GM18526 (cell line): Measurements from ENCODE around the gene EXOC4.

Experiments used
- POLR2A ChIP-seq: IDR thresholded peaks from 3 replicates; pipeline ENCODE4 v1.6.1; 2011; ENCODE audit not compliant: insufficient read length; ENCODE audit errors: extremely low read depth

The EXOC4 gene

GRCh38 chr7:133940368-133940767 lies 687.5 kb downstream of the EXOC4 start:
- no peak for TF ChIP-seq POLR2A

DNA sequence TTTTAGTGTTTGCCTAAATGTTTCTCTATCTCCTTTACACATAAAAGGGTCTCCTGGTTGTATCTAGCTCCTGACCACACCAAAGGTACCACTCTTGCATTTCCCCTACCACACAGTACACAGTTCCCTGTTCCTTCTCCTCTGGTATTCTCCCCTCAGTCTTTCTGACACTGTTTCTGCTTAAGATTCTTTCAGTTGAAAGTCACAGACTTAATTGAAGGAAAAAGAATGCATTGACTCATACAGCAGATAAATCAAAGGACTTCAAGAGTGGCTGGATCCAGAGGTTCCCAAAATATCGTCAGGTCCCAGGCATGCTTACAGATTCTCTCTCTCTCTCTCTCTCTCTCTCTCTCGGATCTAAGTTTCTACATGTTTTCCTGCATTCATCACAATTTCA lies 688.6 kb downstream of the EXOC4 start:
- TF ChIP-seq POLR2A, result no peak

DNA sequence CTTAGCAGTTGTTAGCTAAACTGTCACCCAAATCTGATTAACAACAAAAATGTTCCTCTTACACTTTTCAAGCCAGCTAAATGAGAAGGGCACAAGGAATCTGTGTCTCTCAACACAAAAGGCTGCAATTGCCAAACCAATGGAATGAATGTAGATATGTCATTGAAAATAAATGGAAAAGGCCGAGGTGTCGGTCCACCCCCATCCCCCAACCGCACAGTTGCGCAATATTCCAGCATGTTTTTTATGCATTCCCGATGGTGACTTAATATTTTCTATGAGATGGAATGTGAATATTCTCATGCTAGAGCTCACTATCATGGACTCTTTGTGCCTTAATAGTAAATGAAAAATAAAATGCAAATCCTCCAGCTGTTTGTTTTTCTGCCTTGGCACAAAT lies 692.6 kb downstream of the EXOC4 start:
- no peak for TF ChIP-seq POLR2A

- no peak for TF ChIP-seq POLR2A
Observed at GRCh38 chr7:133947458-133948254, 694.8 kb downstream of the EXOC4 start.

- no peak for TF ChIP-seq POLR2A
Observed at GRCh38 chr7:133948588-133948987, 695.7 kb downstream of the EXOC4 start.

GRCh38 chr7:133950855-133951254 lies 698.0 kb downstream of the EXOC4 start:
- no peak for TF ChIP-seq POLR2A

GRCh38 chr7:133955208-133955607 lies 702.3 kb downstream of the EXOC4 start:
- no peak for TF ChIP-seq POLR2A

DNA sequence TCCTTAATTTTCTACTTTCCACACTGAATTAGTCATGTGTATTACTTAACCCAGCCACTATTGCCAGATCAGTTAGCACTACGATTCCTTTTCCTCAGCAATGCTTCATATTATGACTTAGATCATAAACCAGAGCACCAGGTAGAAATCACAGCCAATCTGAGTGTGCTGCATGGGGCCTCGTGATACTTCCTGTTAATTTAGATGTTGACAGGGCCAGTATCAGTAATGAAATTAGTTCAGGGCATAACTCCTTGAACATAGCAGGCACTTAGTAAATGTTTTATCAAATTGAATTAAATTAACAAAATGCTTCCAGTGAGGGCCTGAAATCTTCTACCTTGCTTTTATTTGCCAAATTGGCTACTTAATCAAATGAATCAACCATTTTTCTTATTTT lies 705.0 kb downstream of the EXOC4 start:
- TF ChIP-seq POLR2A, result no peak

DNA sequence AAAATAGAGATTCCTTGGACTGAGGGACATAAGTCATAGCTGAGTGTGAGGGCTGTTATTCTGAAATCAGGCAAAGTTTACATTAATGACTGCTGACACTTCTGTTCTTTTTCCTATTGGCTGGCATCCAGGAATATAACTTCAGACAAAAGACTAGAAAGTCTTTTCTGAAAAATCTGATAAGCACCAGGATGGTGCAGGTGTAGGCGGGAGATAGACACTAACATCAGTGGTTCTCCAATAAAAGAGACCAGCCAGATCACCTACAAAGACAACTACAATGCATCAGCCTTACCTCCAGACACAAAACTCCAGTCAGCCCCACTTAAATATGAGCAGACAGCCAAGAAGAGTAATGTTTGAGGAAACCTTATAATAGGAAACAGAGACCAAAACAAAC lies 705.9 kb downstream of the EXOC4 start:
- no peak for TF ChIP-seq POLR2A

DNA sequence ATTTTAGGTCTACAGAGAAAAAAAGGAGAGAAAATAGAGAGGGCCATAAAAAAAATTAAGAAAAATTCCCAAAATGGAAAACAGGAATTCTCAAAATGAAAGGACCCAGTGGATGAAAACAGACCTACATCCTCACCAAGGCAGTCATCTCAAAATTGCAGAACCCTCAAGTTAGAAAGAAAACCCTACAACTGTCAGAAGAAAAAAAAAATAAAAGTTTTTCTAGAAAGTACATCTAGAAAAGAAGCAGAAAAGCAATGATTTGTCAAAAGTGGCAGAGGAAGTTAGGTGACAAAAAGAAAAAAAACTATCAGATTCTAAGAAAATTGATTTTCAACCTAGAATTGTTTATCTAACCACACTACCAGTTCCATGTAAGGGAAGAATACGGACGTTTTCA lies 706.6 kb downstream of the EXOC4 start:
- TF ChIP-seq POLR2A, result no peak

DNA sequence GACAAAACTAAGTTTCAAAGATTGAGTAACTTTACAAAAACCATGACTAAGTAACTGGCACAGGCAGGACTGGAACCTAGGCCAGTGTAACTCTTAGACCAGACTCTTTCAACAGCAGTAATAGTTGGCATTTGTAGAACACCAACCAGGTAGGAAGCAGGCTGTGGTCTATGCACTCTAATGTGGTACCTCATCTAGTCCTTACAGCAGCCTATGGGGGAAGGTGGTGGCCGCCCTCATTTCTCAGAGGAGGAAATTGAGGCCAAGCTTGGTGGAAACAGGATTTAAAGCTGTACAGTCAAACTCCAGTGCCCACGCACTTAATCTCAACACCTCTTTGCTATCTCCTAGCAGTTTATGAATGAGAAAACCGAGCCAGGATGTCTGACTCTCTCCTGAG lies 708.8 kb downstream of the EXOC4 start:
- TF ChIP-seq POLR2A, result no peak

DNA sequence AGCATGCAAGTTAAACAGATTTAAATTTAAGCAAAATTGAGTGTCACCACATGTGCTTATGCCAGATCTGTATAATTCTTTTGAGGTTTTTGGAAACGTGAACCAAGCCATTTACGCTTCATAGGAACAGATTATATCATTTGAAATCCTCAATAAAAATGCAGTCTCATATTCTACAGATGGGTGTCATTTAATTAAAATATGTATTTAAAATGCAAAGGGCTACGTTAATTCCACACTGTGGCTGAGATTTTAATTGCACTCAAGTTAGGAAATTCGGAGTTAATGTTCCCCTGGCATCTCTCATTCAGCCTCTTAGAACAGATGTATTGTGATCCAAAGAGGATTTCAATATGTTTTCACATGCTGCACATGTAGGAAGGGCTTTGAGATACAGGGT lies 709.8 kb downstream of the EXOC4 start:
- TF ChIP-seq POLR2A, result no peak

GRCh38 chr7:133963629-133964028 lies 710.8 kb downstream of the EXOC4 start:
- TF ChIP-seq POLR2A, result no peak

GRCh38 chr7:133971625-133972024 lies 718.7 kb downstream of the EXOC4 start:
- TF ChIP-seq POLR2A, result no peak

DNA sequence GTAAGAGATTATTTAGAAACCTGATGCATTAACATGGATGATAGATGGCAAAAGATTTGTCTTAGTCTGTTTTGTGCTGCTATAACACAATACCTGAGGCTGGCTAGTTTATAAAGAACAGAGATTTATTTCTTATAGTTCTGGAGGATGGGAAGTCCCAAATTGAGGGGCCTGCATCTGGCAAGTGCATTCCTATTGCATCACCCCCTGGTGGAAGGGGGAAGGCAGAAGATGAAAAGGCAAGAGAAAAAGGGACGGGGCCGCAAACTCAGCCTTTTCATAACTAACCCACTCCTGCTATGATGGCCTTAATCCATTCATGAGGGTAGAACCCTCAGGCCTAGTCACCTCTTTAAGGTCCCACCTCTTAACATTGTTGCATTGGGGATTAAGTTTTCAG lies 720.8 kb downstream of the EXOC4 start:
- no peak for TF ChIP-seq POLR2A

DNA sequence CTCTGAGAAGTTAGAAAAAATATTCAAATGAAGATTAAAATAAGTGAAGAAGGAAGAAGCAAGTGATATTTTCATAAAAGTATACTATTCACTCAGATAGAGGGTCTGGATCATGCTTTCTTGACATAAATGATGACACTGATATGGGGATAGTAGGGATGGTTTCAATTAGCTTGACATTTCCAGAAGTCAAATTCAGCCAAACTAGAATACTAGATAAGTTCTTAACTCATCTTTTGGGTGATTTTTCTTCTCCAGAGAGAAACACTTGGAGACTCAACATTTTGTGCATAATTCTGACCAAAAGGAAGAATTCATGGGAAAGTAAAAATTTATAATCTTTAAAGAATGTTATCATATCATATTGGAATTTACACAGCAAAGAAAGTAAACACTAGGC lies 722.3 kb downstream of the EXOC4 start:
- no peak for TF ChIP-seq POLR2A

GRCh38 chr7:133976140-133976539 lies 723.3 kb downstream of the EXOC4 start:
- TF ChIP-seq POLR2A, result no peak
